NK-92 (cell line): Measurements from ENCODE around the gene AGPS.
"Not testable (repeated sequence)": the region's sequence is repeated elsewhere in the genome, so short reads cannot be mapped to it uniquely, and the experiment has no call there.

Experiments
- DNase-seq: peaks from one replicate; lab custom pipeline; 2025; ENCODE audit not compliant: unreplicated experiment; lab: John Stamatoyannopoulos, UW

The AGPS gene

DNA sequence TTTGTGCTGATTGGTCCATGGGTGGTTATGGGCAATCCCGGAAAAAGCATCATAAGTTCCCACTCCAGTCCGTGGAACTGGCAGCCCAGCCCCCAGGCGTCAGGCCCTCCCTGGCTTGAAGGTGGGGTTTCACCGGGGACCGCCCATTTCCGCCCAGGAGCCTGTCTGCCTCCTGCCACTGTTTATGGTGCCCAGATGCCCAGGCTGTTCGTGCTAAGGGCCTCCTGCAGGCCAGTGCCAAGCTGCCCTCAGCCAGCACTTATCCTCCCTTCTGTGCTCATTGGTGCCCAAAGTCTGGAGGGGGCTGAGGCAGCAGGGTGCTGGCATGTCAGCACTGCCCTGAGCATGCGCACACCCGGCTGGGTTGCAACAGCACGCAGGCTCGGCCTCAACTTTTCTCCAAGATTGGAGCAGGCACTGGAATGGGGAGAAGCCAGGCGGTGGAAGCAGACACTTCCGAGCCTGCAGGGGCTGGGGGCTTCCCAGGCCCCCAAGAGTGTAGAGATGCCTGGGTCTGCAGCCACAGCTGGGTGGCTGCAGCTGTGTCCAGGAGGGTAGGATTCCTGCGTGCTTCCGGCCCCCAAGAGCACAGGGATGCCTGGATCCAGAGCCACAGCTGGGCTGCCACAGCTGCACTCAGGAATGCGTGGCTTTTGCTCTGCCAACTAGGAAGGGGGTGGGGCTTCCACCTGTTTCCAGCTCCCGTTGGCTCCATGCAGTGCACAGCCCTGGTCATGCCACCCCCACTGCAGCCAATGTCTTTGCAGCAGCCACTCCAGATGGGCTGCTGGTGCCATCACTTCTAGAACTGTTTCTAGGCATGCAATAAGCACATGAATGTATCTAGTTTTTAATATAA lies 74.0 kb downstream of the AGPS start:
- DNase-seq: no peak

DNA sequence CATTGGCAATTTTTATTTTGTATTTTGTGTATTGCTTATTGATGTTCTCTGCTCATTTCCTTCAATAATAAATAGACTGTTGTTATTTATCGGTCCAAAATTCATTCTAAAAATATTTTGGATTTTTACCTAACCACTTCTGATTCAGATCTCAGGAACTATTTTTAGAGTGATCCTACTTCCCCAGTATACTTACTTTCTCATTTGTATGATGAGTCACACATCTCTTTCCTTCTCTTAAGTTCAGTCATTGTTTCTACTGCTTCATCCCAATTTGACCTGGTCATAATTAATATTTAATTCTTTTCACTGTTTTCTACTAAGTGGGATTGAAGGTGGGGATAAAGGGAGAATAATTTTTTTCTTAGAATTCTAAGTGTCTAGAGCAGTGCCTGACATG lies 75.1 kb downstream of the AGPS start:
- no peak for DNase-seq

DNA sequence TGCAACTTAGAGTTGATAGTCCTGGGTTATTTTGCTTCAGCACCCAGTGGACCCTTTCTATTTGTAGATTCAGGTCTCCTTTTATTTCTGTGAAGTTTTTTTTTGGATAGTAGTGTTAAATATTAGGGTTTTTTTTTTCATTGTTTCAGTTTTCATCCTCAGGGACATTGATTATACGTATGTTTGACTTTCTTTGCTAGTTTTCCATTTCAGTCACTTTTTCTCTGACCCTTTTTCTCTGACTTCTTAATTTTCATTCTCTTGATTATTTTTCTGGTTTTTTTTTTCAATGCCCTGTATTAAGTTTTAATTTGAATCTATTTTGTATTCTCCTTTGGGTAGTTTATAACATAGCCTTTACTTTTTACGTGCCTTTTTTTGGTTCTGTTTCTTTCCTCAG lies 79.4 kb downstream of the AGPS start:
- no peak for DNase-seq

DNA sequence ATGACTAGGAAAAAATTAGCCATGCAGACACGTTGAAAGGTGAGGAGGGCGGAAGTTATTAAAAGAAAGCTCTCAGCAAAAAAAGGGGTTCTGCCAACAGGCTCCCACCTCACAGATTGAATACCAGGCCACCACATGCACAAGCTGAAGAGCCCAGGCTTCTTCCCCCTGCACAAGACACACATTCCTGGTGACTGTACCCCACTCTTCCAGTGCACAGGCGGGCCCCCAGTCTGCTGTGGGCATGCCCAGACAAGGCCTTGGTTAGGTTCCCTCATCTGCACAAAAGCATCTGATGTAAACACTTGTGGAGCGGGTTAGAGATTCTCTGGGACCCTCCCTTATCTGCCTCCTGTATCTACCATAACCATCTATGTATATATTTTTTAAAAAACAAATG lies 81.7 kb downstream of the AGPS start:
- no peak for DNase-seq

DNA sequence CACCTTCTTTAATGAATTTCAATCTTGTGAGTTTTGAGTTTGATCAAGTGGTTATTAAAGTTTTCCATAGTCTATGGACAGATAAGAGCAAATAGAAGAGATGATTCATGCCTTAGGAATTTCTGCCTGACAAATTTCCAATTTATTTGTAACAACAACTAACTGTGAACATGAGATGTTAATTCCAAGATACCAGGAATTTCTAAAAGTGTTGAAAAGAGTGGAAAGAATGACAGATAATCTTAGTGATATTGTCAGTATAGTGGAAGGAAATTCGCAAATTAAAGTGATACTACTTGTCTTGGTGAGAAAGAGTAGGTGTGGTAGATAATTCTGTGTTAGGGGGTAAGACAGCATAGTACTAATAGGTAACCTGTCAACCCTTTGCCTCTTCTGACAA lies 82.4 kb downstream of the AGPS start:
- DNase-seq: no peak

DNA sequence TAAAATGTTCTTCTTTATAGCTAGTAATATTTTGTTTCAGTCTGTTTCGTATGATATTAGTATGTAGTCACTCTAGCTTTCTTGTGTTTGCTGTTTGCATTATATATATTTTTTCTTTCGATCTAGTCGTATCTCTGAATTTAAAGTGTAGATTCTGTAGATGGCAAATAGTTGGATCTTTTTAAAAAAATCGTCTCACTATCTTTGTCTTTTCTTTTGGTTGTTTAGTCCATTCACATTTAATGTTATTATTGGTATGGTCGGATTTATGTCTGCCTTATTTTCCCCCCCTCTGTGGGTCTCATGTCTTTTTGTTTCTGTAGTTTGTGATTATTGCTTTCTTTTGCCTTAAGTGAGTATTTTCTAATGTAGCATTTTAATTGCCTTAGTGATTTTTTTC lies 84.3 kb downstream of the AGPS start:
- no peak for DNase-seq

DNA sequence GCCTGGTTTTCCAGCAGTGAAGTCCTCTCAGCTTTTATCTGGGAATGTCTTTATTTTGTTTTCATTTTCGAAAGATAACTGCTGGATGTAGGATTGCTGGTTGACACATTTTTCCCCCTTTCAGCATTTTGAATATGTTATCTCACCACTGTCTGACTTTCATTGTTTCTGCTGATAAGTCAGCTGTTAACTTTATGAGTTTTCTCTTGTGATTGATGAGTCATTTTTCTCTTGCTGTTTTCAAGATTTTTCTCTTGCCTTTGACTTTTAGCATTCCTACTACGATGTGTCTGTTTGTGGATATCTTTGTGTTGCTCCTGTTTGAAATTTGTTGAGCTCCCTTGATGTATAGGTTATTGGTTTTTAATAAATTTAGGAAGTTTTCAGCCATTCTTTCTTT lies 85.5 kb downstream of the AGPS start:
- no peak for DNase-seq

DNA sequence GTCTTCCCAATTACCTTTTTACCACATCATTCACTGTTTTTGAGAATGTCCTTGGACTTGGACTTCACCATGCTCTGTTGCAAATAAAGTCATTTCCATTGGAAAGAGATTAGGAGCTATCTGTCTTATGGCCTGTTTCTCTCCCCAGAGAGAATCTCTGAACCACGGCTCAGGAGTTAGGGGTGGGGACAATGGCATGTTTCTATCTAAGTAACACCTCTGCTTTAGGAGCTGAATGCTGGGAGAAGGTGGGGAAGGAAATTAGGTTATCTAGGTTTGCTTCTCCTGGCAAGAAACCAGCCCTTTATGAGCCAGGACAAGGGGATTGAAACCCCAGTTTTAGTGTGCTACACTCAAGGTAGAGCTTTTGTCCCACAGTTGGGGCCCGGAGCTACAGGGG lies 86.3 kb downstream of the AGPS start:
- DNase-seq: no peak

DNA sequence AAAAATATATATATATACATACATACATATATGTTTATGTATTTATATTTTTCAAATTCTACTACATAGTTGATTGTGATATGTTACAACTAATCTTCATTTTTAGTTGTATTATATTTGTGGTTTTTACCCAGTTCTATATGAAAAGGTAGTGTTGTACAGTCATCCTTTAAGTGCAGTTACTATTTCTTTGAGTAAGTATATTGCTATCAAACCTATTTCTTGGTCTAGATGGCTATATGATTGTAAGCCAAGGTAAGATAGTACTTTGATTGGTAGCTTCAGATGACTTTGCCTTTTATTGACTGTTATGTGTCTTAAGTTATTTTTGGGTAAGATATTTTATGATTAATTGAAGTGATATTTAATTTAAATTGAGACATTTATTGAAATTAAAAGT lies 89.6 kb downstream of the AGPS start:
- no peak for DNase-seq

DNA sequence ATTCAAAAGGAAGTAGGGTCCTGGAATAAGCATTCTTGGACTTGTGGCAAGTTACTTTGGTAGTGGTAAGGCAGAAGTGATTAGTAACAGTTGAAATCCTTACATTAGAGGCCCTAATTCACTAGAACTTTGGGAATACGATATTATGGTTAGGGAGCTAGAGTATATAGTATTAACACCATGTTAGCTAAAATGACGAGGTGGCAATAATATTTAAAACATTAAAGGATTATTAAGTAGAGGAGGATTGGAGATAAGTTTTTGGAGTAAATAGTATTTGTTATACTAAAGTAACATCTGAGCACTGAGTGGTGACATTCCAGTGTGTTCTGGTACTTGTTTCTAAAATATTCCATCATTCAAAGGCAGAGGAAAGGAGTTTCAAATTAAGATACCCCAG lies 91.0 kb downstream of the AGPS start:
- no peak for DNase-seq

DNA sequence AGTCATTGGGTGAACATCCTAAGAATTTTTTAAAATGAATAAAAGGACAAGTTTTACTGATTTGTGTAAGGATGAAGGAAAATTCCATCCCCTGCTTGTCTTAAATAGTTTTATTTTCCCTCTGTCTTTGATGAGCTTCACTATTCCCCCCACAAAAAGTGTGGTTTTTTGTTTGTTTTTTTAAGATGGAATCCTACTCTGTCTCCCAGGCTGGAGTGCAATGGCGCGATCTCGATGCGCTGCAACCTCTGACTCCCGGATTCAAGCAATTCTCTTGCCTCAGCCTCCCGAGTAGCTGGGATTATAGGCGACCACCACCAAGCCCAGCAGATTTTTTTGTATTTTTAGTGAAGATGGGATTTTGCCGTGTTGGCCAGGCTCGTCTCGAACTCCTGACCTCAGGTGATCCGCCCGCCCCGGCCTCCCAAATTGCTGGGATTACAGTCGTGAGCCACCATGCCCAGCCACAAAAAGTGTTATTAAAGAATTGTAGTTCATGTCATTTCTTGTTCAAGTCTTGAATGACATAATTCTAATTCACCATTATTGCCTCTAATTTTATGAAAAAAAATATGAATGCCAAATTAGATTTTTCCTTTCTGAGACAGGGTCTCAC lies 91.7 kb downstream of the AGPS start:
- no peak for DNase-seq

DNA sequence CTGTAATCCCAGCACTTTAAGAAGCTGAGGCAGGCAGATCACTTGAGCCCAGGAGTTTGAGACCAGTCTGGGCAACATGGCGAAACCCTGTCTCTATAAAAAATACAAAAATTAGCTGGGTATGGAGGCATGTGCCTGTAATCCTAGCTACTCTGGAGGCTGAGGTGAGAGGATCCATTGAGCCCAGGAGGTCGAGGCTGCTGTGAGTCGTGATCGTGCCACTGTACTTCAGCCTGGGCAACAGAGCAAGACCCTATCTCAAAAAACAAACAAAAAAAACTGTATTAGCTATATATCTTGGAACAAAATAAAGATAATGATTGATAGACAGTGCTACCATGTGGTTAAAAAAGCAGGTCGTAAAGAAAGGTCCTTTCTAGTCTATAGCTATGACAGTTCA lies 93.1 kb downstream of the AGPS start:
- DNase-seq: not testable (repeated sequence)

DNA sequence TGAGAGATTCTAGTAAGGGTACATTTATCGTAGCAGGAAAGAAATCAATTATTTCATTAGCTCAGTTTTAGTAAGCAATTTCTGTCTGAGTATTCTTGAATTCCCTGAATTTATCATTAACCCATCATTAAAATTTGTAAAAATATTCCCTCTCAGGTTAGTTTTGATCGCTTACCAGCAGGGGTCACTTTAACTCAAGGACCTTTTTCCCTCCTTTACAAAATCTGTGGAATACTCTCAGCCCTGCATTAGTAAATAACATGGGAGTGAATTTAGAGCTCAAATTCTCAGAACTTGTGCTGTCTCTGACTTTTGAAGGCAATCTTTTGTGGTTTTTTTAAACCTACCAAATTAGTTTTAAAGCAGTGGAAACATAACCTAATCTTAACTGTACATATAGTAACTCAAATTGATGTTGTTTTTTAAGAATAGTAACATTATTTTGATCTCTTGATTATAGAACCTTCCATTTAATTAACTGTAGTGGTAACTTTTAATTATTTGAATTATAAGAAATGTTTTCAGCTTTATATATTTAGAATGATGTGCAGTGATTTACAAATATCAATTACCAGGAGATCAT lies 97.2 kb downstream of the AGPS start:
- no peak for DNase-seq

DNA sequence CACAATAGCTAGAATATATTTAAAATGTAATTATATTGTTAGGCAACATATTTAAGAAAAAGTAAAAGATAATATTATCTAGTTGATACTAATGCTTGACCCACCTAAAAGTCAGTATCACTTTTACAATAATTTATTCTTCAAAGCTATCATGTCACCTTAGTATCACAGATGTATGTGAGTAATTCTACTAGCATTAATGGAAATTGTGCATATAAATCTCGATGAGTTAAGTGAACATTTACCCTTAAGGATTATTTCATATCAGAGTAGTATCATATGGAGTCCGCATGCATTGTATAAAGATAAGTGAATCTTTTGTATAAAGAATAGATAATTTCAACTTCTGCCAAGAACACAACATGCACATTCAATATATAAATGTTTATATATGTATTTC lies 103.4 kb downstream of the AGPS start:
- no peak for DNase-seq

DNA sequence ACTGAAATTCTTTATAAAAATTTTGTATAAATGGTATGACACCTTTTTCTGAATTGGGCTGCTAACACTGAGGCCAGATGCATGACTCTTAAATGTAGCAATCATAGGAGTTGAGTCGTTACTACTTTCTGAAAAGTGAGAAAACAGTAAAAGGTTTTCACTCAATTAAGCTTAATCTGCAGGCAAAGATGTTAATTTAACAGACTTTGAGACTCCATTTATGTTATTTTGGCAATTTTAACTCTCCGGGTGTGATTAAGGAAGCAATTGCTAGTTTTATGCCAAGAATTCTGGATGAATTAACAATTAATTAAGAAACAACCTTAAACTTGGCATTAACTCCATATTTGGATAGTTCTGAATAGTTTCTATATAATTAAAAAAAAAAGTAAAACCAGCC lies 104.3 kb downstream of the AGPS start:
- no peak for DNase-seq

DNA sequence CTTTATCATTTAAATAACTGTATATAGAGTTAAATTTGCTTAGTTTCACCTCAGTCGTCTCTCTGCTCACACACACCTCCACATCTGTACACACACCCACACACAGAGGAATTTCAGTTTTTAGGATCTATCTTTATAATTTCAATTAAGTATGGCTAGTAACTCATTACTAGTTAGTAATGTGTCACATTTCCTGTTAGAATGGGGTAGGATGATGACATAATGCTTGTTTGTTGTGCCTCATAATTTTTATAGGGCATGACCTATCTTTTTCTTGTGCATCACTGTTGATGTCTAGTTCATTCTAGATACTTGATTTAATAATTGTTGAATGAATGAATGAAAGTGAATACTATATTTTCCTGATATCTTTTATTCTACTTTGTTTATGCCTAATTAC lies 108.6 kb downstream of the AGPS start:
- DNase-seq: no peak

DNA sequence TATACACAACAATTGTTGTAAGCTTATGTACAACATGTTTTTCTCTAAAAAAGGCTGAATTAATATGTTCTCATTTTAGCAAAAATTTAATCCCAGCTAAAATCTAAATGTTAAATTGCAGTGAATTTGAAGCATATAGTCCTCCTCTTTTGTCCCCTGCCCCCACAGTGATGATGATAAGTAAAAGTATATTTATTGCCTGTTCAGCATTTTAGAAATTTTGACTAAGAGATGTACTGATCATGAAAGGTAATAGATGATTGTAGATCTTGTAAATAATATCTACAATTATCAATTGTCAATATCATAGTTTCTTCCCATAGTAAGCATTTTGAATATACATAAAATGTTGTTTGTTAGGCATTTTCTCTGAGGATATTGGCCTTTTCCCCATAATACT lies 113.9 kb downstream of the AGPS start:
- no peak for DNase-seq

DNA sequence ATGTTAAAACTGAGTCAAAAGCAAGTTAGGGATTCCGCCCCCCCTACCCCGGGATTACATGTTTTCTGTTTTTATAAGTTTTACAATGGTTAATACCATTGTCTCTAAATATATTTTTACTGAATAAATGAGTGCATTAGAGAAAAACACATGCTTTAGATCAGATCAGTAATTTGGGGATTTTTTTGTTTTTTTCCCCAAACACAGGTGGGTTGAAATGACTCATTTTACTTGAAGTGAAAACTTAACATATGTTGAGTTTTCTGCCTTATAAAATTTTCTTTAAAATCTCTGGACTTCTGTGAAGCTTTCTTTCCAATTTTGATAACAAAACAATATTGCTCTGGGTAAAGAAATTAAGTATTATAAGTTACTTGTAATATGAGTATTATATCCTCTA lies 114.4 kb downstream of the AGPS start:
- DNase-seq: no peak

DNA sequence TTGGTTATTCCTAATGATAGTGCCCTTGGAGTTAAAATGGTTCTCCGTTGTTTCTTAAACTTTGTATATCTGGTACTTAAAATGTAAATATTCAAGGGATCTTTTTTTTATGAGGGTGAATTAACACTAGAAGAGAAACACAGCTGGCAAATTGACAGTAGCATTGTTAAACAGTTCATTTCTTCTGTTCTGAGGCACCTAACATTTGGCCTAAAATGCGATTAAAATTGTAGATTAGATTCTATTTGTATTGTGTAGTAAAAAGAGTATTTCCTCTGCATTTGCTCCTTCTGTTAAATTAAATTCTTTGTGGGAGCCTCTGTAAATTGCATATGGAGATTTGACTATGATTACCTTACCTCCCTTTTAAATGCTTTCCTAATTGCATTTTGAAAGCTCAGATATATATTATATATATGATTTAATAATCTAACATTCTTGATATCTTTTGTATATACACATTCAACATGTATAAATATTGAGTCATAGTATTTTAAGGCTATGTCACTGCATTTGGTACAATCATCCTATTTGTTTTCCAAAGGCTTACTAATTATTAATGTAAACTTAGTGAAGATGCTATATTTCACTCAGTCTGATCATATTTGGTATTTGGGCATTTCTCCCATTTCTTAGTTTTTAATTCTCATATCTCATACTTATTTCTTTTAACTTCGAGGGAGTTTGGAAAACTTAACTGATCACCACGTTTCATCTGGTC lies 124.4 kb downstream of the AGPS start:
- DNase-seq: no peak

DNA sequence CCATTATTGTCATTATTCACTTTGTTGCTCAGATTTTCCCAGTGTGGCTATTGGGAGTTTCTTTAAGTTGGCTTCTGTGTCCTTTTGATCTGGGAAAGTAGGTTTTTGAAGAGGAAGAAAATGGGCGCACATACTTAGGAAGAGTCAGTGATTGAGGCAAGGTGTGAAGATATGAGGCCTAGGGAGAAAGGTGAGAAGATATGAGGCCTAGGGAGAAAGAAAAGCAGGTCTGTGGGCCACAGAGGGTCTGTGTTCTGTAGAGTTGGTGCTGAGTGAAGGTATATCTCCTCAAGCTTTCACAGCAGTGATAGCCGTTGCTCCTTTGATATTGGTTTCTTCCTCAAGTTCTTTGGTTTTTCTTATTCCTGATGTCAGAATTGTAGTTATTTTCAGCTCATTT lies 126.2 kb downstream of the AGPS start:
- DNase-seq: no peak

DNA sequence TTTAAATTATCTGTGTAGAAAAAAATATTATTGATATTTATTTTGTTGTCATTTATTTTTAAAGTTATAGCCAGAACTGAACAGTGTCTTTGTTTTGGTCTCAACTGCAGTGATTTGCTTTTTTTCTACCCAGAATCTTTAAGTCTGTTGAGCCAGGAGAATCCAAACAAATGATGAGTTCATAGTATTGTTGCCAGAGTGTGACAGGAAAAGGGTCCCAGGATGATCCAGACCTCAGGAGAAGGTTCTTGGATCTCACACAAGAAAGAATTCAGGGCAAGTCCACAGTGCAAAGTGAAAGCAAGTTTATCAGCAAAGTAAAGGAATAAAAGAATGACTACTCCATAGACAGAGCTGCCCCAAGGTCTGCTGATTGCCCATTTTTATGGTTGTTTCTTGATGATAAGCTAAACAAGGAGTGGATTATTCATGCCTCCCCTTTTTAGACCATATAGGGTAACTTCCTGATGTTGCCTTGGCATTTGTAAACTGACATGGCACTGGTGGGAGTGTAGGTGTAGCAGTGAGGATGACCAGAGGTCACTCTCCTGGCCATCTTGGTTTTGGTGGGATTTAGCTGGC lies 127.1 kb downstream of the AGPS start:
- DNase-seq: no peak

DNA sequence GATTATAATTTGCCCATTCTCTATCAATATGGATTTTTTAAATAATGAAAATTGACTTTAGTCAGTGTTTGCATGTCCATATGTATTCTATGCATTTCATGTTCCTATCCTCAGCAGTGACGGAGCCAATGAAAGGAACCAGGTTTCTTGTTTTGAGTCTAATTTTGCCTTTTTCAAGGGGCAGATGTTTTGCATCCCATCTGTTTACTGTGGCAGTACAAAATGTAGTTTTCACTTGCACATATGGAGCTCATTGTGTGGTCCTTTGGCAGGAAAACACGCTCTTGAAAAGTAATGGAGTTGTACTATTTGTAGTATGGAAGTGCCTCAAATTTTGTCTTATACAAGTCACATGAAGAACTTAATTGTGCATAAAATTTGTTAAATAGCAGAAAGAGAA lies 127.8 kb downstream of the AGPS start:
- DNase-seq: no peak
